Stimulated activated naive CD4-positive, alpha-beta T cell (primary cell): Measurements from ENCODE around the gene UBXN1.
"Not testable (repeated sequence)": the region's sequence is repeated elsewhere in the genome, so short reads cannot be mapped to it uniquely, and the experiment has no call there.

Source experiments
- DNase-seq, 6 experiments: peaks; one replicate each; lab custom pipeline; 2025; lab: John Stamatoyannopoulos, UW

Gene UBXN1

DNA sequence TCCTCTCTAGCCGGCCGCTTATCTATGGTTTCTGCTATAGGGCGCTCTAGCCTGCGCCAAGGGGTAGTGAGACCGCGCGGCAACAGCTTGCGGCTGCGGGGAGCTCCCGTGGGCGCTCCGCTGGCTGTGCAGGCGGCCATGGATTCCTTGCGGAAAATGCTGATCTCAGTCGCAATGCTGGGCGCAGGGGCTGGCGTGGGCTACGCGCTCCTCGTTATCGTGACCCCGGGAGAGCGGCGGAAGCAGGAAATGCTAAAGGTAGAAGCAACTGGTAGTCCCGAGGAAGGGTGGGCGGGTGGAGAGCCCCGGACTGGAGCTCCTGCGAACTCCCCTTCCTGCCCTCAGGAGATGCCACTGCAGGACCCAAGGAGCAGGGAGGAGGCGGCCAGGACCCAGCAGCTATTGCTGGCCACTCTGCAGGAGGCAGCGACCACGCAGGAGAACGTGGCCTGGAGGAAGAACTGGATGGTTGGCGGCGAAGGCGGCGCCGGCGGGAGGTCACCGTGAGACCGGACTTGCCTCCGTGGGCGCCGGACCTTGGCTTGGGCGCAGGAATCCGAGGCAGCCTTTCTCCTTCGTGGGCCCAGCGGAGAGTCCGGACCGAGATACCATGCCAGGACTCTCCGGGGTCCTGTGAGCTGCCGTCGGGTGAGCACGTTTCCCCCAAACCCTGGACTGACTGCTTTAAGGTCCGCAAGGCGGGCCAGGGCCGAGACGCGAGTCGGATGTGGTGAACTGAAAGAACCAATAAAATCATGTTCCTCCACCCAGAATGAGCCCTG lies 7.1 kb downstream of the UBXN1 start, which contains the start of the genes LBHD1 and UQCC3:
Gene LBHD1, minus strand, starts transcription at position 660 of the 782 bp plus-strand sequence. CDS start 2,236 bp downstream, outside the sequence.
Gene UQCC3, plus strand, starts transcription at position 66 of the 782 bp plus-strand sequence. Its CDS starts 73 bp downstream, at position 139.
- peak; percentile 48 to 86 (median 64) for DNase-seq

DNA sequence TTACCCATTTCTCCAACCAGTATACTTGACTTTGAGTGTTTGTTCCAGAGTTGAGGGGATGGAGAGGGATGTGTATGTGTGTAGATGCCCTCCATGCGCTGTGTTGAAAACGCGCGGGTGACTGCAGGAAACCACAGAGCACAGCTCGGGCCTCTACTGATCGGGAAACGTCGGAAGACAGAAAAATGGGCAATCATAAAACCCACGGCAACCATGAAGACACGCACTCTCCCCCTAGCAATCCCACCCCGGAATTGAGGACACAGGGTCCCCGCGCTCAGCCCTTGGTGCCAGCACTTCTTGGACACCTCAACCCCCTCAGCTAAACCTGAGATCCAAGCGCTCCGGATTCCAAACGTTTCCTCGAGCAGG lies 7.7 kb downstream of the UBXN1 start:
- peak in 1 of 6 experiments; percentile 51 for DNase-seq

DNA sequence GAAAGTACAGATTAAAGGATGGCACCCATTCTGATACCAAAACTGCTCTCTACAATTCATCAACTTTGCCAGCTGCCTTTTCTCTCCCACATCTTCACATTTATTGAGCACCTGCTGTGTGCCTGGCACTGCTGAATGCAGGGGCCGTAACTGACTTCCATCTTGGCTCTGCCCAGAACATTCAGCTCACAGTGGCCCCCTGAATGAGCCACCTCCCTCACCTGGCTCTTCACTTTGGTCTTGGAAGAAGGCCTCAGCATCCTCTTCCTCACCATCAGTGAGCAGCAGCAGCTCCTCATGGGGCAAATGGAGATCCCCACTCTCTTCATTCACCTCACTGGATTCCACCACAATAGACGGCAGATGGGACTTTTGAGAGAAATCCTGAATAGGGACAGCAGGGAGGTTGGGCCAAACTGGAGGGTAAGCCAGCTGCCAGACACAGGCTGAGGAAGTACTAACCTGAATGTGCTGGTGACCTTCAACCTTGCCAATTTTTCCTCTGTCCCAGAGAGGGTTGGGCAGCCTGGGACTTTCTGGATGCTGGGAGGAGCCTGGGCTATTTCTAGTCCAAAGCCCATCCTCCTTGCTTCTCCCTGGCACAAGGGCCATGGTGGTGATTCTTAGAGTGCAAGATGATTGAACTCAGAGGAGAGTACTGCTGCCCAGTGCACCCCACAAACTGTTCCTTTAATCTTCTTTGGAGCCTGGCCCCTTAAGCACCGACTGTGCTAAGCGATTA lies 9.3 kb downstream of the UBXN1 start:
- no peak for DNase-seq

DNA sequence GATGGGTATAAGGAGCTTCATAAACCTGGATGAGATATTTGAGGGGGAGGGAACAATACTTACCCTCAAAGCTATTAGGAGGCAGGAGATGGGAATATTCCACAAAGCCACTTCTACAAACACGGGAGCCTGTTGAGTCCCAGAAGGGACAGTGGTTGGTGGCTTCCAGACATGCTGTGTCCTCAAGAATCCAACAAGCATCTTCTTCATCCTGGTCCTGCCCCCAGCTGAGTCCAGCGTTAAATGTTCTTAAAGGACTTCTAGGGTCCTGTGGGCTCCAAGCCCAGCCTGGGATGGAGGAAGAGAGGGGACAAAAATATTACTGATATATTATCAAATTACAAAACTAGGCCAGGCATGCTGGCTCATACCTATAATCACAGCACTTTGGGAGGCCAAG lies 11.4 kb downstream of the UBXN1 start:
- no peak for DNase-seq

DNA sequence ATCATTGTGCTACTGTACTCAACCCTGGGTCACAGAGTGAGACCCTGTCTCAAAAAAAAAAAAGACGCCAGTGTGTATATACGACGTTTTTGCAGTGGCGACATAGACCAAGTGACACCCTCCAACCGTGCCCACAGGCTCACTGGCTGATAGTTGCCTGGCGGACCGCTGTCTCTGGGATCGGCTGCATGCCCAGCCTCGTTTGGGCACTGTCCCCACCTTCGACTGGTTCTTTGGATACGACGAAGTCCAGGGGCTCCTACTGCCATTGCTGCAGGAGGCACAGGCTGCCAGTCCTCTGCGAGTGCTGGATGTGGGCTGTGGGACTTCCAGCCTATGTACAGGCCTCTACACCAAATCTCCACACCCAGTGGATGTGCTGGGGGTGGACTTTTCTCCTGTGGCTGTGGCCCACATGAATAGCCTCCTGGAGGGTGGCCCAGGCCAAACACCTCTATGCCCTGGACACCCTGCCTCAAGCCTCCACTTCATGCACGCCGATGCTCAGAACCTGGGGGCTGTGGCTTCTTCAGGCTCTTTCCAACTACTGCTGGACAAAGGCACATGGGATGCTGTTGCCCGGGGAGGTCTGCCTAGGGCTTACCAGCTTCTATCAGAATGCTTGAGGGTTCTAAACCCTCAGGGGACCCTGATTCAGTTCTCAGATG lies 12.5 kb downstream of the UBXN1 start:
- no peak for DNase-seq

DNA sequence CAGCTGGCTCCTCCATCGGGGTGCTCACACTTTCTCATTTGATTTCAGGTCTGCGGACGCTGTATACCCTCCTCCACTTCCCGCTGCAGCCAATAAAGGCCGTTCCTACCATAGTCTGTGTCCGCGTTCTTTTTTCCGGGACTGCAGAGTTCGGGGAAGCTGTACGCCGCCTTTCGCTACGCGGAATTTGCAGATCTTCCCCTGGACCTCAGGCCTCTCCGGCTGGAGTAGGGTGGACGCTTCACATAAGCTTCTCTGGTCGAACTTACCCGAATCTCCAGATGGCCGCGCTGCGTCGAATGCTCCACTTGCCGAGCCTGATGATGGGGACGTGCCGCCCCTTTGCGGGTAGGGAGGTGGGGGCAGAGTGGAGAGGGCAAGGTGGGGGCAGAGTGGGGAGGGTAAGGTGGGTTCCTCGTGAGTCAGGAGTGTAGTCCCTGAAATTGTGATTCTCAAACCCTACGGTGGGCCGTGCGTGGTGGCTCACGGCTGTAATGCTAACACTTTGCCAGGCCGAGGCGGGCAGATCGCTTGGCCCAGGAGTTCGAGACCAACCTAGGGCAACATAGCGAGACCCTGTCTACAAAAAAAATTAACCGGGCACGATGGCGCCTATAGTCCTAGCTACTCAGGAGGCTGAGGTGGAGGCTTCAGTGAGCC lies 13.1 kb downstream of the UBXN1 start:
- peak in 5 of 6 experiments; percentile 18 to 57 (median 35) for DNase-seq

DNA sequence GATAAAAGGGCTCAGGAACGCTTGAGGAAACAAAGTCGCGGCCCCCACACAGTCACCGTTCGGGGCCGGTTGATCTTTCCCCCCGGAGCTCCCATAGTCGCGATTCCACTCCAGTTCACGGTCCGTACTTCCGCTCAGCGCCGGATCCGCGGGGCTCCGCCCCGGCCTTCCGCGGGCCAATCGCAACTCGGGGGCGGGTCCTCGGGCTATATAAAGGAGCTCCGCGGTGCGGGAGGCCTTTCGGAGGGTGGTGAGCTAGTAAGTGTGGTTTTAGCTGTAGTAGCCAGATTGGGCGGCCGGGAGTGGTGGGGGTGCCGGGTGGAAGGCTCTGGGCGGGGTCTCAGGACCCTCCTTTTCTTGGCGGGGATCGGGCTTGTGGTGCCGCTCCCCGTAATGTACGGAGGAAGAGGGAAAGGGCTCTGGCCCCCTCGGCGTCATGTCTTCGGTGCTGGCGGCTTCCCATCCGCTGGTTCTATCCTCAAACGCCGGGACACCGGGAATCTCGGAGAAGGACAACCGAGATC lies 13.7 kb downstream of the UBXN1 start, which contains the start of the genes C11orf98 and CSKMT:
Gene C11orf98, minus strand, starts transcription at position 136 of the 524 bp plus-strand sequence. Its CDS starts 41 bp downstream, at position 95.
Gene CSKMT, plus strand, starts transcription at position 238 of the 524 bp plus-strand sequence. CDS start 568 bp downstream, outside the sequence.
- DNase-seq, result peak; percentile 90 to 96 (median 94)

DNA sequence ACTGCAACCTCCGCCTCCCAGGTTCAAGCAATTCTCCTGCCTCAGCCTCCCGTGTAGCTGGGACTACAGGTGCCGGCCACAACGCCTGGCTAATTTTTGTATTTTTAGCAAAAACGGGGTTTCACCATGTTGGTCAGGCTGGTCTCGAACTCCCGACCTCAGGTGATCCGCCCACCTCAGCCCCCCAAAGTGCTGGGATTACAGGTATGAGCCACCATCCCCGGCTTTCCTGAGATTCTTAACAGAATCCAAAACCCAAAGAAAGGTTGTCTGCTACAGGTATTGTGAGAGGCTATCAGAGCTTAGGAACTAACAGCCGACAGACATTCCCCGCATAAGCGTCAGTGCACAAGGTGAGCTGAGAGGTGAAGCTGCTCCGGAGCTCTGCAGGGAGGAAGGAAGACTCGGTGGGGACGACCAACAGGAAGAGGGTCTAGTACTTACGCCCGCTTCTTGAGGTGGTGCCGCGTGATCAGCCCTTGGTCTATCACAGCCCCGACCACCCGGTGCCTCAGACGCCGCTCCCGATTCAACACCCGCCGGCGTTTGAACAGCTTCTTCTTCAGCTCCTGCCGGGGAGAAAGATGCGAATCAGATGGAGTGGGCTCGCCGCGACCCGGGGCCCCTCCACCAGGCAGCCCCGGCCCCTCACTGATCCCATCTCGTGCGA lies 14.3 kb downstream of the UBXN1 start:
- peak in 1 of 6 experiments; percentile 56 for DNase-seq

DNA sequence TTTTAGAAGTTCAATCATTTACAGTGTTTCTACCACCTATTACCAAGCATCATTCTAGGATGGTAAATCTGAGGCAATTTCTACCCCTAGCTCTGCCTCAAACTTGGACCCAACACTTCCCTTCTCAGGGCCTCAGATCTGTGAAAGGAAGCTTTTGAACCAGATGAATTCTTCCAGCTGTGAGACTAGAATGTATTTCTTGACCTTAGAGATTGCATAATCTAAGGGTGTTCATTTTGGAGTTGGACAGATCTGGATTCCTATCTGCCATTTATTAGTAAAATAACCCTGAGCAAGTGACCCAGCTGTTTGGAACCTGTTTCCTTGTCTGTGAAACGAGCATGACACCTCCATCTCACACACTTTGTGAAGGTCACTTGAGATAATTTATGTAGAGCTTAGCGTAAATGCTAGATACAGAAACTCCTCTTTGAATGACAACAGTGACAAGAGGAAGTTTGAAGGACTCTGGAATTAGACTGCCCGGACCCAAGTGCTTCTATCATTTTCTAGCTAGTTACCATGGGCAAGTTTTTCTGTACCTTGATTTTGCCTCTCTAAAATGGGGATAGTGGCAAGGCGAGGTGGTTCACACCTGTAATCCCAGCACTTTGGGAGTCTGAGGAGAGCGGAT lies 22.0 kb downstream of the UBXN1 start:
- no peak for DNase-seq

DNA sequence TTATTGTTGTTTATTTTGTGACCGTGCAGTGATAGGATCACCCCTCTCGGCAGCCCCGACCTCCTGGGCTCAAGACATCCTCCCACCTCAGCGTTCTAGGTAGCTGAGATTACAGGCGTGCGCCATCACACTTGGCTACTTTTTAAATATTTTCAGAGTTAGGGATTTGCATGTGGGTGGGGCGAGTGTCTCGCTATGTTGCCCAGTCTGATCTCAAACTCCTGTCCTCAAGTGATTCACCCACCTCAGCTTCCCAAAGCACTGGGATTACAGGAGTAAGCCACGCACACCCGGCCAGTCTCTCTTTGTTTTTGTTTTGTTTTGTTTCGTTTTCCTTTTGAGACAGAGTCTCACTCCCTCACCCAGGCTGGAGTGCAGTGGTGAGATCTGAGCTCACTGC lies 24.6 kb downstream of the UBXN1 start:
- DNase-seq, result no peak

DNA sequence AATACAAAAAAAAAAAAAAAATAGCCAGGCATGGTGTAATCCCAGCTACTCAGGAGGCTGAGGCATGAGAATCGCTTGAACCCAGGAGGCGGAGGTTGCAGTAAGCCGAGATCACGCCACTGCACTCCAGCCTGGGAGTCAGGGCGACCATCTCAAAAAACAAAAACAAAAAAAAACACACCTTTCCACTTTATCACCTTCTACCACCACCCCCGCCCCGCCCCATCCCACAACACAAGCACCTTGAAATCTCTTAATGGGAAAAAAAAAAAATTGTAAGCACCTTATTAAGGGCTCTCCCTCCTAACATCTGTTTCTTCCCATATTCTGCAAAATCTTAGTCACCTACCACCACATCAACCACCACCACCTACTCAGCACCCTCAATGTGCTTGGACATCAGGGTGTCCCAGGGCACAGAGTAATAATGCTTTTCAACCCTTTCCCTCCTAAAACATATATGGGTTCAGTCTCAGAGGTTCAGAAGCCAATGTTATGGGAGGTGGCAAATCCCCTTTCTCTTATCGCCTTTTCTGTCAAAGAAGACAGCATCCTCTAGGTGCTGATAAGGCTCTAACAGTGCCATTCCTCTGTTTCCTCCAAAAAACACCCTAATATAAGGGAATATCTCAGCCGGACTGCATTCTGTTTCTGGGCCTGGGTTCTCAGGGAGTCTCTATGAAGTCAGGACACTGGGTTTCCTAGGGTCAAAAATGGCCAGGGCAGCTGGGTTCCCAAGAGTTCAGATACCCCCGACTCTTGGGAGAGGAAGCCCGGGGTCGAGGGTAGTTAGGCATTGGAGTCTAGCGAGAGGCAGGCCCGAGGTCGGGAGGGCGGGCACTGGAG lies 26.5 kb downstream of the UBXN1 start:
- peak in 2 of 6 experiments; percentile 21 to 40 for DNase-seq

DNA sequence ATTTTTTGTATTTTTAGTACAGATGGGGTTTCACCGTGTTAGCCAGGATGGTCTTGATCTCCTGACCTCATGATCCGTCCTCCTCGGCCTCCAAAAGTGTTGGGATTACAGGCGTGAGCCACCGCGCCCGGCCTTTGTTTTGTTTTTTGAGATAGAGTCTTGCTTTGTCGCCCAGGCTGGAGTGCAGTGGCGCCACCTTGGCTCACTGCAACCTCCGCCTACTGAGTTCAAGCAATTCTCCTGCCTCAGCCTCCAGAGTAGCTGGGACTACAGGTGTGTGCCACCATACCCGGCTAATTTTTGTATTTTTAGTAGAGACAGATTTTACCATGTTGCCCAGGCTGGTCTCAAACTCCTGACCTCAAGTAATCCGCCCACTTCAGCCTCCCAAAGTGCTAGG lies 28.6 kb downstream of the UBXN1 start:
- not testable (repeated sequence) for DNase-seq

DNA sequence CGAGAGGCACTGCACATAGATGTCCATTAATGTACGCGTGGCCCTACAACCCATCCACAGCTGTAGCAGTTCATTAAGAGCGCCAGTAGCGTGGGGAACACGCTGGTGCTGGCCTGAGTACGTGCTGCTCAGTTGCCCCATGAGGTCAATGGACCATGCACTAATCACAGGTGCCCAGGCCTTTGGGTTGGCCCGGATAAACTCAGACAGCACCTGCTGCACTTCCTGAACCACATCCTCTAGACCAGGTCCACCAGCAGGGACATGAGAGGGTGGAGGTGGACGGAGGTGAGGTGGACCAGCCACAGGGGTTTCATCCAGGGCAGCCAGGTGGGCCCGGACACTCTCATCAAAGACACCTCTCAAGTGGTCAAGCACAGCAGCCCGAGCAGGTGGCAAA lies 29.4 kb downstream of the UBXN1 start:
- DNase-seq, result no peak

DNA sequence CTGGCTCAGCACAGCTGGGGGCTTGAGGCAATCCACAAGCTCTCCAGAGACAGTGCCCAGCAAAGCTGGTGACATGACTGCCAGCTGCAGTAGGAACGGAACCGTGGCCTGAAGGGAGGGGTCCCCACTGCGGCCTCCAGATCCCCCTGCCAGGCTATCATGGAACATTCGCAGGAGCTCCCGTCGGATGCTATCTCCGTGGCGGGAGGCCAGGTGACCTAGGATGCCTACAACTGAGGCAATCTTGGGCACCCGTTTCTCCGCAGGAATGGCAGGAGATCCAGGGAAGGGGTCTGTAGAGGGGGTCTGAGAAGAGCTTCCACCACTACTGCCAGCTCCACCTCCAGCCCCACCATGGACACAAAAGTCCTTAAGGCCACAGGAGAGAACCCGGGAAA lies 29.9 kb downstream of the UBXN1 start:
- no peak for DNase-seq

DNA sequence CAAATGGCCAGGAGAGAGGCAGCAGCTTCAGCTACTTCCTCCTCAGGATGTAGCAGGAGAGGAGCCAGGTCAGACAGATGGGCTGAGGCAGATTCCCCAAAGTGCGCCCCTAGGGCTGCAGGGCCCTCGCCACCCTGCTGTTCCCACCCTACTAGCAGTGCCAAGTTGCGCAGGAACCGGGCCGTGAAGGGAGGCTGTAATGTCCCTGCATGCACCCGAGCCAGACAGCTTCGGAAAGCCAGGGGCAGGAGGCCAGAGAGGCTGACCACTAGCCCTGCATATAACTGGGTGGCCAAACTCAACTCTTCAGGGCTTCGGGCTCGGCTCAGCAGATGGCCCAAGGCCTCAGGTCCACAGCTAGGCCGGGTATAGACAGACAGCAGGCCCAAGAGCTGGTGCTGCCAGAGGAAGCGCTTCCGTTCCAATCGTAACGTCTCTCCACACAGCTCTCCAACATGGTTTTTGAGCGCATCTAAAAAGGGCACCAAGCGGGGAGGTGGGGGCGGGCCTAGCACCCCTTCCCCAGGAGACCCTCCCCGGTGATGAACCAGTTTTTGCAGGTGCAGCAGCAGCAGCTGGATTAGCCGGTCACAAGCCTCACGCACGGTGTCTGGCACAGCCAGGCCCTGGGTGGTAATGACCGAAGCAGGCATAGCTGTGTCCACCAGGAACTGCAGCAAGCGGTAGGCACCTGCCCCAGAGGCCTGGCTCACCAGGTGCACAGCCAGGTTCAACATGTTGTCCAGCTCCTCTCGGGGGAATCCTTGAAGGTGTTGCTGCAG lies 30.5 kb downstream of the UBXN1 start:
- no peak for DNase-seq

DNA sequence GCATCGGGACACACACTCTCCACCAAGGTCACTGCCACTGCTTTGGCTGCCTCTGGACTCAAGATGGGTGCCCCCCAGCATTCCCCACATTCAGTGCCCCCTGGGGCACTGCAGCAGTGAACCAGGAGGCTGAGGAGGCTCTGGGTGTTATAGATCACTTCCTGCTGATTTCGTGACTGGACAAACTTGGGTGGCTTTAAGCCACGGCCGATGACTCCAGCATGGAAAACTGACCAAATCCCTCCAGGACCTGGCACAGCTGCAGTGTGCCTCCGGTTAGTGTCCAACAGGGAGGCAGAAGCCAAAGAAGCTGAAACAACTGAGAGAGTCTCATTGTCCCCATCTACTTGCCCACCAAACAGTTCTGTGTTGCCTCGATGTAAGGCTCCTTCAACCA lies 31.3 kb downstream of the UBXN1 start:
- no peak for DNase-seq

DNA sequence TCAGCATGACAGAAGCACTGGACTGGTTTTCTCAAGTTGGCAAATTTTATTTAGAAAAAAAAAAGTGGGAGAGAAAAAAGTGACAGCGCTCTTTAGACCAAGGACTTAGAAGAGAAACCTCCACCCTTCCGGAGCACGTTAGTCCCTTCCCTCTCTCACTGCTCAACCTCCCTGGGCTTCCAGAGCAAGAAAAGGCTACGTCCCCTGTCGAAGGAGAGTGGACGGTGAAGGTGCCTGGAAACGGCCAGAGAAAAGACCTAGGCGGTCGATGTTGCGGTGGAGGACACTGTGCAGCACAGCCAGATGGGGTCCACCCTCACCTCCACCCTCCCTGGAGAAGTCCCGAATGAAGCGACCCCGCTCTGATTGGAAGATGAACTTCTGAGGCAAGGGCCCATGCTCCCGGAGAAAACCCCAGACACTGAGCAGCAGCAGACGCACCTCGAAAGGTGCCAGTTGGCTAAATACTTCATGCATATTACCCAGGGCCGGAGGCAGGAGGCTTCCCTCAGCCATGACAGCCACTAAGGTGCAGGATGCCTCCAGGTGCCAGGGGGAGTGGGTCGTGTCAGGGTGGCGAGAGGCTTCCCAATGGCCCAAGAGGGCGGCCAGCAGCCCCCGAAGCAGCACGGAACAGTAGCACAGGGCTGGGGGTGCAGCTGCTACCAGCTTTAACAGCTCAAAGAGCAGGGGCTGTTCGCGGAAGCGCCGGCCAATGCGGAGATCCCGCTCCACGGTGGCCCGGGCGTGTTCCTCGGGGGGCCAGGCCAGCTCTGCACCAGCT lies 31.9 kb downstream of the UBXN1 start:
- no peak for DNase-seq
